ES-I3 (cell line): ENCODE results near the gene FFAR1.

Experiments used
- H3K36me3 ChIP-seq: 2 replicates; pipeline ENCODE4 v1.6.1; 2013; ENCODE audit warnings: mild to moderate bottlenecking, low read length, control low read depth, moderate library complexity; ENCODE audit not compliant: insufficient read depth
- H3K4me1 ChIP-seq: 2 replicates; pipeline ENCODE4 v1.6.1; 2013; ENCODE audit warnings: mild to moderate bottlenecking, control low read depth, low read length; ENCODE audit not compliant: insufficient read depth
- H3K9ac ChIP-seq: 2 replicates; pipeline ENCODE4 v1.6.1; 2013; ENCODE audit warnings: low read depth, mild to moderate bottlenecking, low read length, moderate library complexity
- H3K9me3 ChIP-seq: 2 replicates; pipeline ENCODE4 v1.6.1; 2013; ENCODE audit warnings: mild to moderate bottlenecking, low read length, moderate library complexity; ENCODE audit not compliant: control insufficient read depth, insufficient read depth

Gene FFAR1

DNA sequence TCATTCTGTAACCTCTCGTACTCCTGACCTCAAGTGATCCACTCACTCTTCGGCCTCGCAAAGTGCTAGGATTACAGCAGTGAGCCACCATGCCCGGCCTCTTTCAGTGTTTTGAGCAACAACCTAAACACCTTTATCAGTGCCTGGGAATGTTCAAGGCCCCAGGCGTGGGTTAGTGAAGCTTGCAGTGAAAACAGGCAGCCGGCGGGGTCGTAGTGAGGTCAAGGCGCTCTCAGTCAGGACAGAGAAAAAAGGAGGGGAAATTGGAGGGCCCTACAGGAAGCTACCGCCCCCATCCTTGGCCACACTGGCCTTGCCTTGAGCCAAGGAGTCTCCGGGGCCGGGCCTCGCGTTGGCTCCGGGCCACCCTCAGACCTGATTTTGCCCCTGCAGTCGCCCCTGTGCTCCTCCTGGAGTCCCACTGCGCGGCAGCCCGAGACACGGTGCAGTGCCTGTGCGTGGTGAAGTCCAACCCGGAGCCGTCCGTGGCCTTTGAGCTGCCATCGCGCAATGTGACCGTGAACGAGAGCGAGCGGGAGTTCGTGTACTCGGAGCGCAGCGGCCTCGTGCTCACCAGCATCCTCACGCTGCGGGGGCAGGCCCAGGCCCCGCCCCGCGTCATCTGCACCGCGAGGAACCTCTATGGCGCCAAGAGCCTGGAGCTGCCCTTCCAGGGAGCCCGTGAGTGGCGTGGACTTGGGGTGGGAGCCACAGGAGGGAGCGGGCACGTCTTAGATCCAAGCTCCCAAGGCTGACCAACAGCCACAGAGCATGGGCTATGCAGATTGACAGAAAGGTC lies 38.0 kb upstream of the FFAR1 start:
- peaks cover 12% of the 10 kb centered on the region; the same call in 1 of the 2 replicates for H3K4me1 ChIP-seq
- no peaks in the 10 kb centered on the region for H3K9me3 ChIP-seq
- H3K36me3 ChIP-seq = no peaks in the 10 kb centered on the region
- H3K9ac ChIP-seq = no peak overlapping the region

GRCh38 chr19:35310331-35310730 lies 37.4 kb upstream of the FFAR1 start:
- H3K4me1 ChIP-seq = peaks cover 12% of the 10 kb centered on the region; the same call in 1 of the 2 replicates
- H3K9ac ChIP-seq = no peak overlapping the region
- H3K36me3 ChIP-seq = no peaks in the 10 kb centered on the region
- no peaks in the 10 kb centered on the region for H3K9me3 ChIP-seq

DNA sequence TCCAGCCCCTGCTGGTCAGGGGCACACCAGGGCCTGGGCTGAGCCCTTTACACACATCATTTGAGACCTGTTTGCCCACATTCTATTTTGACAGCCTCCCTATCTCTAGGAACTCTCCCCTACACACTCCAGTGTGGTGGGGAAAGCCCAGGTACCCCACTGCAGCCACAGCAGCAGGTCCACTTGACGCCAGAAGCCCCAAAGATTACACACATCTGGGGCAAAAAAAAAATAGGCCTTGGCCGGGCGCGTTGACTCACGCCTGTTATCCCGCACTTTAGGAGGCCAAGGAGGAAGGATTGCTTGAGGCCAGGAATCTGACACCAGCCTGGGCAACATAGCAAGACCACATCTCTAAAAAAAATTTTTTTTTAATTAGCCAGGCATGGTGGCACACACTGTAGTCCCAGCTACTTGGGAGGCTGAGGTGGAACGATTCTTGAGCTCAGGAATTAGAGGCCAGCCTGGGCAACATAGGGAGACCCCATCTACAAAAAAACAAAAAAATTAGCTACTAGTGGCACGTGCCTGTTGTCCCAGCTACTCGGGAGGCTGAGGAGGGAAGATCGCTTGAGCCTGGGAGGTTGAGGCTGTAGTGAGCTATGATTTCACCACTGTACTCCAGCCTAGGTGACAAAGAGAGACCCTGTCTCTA lies 36.8 kb upstream of the FFAR1 start:
- Histone ChIP-seq H3K9ac (no peak overlapping the region), H3K9me3 (no peaks in the 10 kb centered on the region), H3K36me3 (no peaks in the 10 kb centered on the region), H3K4me1 (peaks cover 12% of the 10 kb centered on the region; the same call in 1 of the 2 replicates)

DNA sequence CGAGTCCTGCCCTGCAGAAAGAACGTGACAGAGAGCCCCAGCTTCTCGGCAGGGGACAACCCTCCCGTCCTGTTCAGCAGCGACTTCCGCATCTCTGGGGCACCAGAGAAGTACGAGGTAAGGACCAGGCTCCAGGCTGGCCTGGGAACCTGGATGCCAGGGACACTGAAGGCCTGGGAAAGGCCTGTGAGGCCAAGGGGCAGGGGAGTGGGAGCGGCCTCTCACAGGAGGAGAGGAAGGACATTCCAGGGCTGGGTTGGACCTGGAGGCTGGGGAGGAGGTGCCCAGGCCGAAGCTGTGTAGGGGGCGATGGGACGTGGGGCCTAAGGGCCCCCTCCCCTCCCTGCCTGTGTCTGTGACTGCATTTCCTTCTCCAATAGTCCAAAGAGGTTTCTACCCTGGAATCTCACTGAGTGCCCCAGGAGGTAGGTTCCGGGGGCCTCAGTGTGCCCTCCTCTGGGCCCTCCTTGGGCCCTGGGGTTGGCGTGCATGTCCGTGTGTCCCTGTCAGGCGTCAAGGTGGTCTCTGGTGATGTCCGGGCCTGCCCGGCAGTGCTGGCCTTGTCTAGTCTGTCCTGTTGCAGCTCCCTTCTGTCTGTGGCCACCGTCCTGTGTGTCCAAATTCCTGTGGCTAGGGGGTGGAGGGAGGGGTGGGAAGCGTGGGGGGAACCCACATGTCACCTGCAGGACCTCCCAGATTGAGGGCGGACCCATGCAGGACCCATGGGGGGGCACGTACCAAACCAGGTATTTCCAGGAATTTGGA lies 35.6 kb upstream of the FFAR1 start:
- H3K9me3 ChIP-seq = no peaks in the 10 kb centered on the region
- no peaks in the 10 kb centered on the region for H3K36me3 ChIP-seq
- peaks cover 9% of the 10 kb centered on the region; the same call in 1 of the 2 replicates for H3K4me1 ChIP-seq
- H3K9ac ChIP-seq = no peak overlapping the region

DNA sequence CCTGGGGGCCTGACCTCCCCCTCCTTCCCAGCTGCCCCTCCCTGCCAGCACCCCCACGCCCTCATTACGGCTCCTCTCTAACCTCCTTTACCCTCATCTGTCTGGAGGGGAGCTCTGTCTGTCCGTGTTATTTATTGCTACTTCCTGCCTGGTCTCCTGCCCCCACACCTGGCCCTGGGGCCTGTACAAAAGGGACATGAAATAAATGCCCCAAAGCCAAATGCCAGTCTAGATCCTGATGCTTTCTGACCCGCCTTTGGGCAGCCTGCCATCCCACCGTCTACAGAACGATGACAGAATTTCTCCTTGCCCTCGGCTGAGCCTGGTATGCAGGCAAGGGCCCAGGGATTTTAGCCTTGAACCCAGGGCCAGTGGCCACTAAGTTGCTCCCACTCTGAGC lies 34.1 kb upstream of the FFAR1 start:
- Histone ChIP-seq H3K36me3 (no peaks in the 10 kb centered on the region), H3K4me1 (peaks cover 6% of the 10 kb centered on the region; the same call in 1 of the 2 replicates), H3K9me3 (no peaks in the 10 kb centered on the region), H3K9ac (no peak overlapping the region)

DNA sequence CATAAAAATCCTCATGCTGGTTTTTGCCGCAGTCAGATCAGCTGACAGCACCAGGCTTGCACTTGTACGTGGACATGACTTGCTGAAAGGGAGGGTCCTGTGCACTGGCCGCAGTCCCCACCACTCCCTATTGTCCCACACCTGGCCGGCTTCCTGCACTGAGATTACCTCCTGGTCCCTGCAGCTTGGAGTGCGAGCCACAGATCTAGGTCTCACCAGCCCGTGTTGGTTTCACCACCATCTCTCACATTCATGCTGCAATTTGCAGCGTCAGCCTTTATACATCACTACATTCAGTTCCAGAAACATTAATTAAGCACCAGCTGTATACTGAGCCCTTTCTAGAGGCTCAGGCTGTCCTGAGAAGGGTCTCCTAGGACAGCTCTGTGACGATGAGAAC lies 33.7 kb upstream of the FFAR1 start:
- H3K36me3 ChIP-seq = no peaks in the 10 kb centered on the region
- H3K4me1 ChIP-seq = peaks cover 6% of the 10 kb centered on the region; the same call in 1 of the 2 replicates
- H3K9me3 ChIP-seq = no peaks in the 10 kb centered on the region
- no peak overlapping the region for H3K9ac ChIP-seq

DNA sequence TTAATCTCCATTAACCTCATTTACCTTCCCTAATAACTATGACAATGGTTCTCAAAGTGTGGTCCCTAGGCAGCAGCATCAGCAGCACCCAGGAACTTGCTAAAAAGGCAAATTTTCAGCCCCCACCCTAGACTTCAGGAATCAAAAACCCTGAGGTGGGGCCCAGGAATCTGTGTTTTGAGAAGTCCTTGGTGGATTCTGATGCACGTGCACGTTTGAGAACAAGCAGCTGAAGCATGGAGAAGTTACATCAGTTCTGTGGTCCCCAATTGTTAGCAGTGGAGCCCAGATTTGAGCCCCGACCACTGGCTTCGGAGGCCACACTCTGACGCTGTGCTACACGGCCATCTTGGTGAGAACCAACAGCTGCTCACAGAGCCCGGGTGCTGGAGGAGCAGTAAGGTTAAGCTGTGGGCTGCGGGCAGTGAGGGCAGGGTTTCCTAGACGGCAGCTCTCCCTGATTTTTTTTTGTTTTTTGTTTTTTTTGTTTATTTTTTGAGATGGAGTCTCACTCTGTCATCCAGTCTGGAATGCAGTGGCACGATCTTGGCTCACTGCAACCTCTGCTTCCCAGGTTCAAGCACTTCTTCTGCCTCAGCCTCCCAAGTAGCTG lies 32.7 kb upstream of the FFAR1 start:
- H3K9me3 ChIP-seq = no peaks in the 10 kb centered on the region
- peaks cover 6% of the 10 kb centered on the region; the same call in 1 of the 2 replicates for H3K4me1 ChIP-seq
- no peaks in the 10 kb centered on the region for H3K36me3 ChIP-seq
- no peak overlapping the region for H3K9ac ChIP-seq

DNA sequence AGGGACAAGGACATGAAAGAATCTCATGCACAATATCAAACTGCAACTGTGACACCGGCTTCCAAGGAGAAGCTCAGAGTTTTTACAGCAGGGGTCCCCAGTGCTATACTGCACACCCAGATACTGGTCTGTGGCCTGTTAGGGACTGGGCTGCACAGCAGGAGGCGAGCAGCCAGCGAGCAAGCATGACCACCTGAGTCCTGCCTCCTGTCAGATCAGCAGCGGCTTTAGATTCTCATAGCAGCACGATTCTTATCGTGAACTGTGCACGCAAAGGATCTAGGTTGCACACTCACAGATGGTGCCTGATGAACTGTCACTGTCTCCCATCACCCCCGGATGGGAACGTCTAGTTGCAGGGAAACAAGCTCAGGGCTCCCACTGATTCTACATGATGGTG lies 31.8 kb upstream of the FFAR1 start:
- Histone ChIP-seq H3K36me3 (no peaks in the 10 kb centered on the region), H3K4me1 (peaks cover 6% of the 10 kb centered on the region; the same call in 1 of the 2 replicates), H3K9me3 (no peaks in the 10 kb centered on the region), H3K9ac (no peak overlapping the region)

GRCh38 chr19:35316560-35316959 lies 31.1 kb upstream of the FFAR1 start:
- peaks cover 6% of the 10 kb centered on the region; the same call in 1 of the 2 replicates for H3K4me1 ChIP-seq
- no peaks in the 10 kb centered on the region for H3K36me3 ChIP-seq
- H3K9ac ChIP-seq = no peak overlapping the region

DNA sequence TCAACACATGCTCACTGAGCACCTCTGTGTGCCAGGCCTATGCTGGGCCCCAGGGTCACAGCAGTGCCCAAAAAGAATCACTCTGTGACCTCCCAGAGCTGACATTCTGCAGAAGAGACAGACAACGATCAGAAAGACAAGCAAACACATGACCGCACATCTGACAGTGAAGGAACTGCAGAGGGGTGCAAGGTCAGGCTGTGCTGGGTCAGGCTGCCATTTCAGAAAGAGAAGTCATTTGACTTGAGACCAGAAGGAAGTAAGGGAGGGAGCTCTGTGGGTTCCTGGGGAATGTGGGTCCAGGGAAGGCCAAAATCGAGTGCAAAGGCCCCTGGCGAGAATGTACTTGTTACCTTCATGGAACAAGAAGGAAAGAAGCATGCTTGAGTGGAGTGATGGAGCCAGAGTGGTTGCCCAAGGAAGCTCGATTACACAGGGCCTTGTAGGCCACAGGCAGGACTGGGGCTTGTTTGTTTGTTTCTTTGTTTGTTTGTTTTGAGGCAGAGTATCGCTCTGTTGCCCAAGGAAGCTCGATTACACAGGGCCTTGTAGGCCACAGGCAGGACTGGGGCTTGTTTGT lies 30.1 kb upstream of the FFAR1 start:
- no peaks in the 10 kb centered on the region; the same call in 1 of the 2 replicates for H3K4me1 ChIP-seq
- no peaks in the 10 kb centered on the region for H3K36me3 ChIP-seq
- no peaks in the 10 kb centered on the region for H3K9me3 ChIP-seq
- H3K9ac ChIP-seq = no peak overlapping the region

More at GRCh38 chr19:35316560-35316959, 31.1 kb upstream of the FFAR1 start:
- H3K9me3 ChIP-seq = no peaks in the 10 kb centered on the region

GRCh38 chr19:35318679-35319448 lies 28.8 kb upstream of the FFAR1 start:
- H3K9me3 ChIP-seq = no peaks in the 10 kb centered on the region
- no peaks in the 10 kb centered on the region for H3K36me3 ChIP-seq
- H3K4me1 ChIP-seq = no peaks in the 10 kb centered on the region; the same call in 1 of the 2 replicates
- no peak overlapping the region for H3K9ac ChIP-seq

DNA sequence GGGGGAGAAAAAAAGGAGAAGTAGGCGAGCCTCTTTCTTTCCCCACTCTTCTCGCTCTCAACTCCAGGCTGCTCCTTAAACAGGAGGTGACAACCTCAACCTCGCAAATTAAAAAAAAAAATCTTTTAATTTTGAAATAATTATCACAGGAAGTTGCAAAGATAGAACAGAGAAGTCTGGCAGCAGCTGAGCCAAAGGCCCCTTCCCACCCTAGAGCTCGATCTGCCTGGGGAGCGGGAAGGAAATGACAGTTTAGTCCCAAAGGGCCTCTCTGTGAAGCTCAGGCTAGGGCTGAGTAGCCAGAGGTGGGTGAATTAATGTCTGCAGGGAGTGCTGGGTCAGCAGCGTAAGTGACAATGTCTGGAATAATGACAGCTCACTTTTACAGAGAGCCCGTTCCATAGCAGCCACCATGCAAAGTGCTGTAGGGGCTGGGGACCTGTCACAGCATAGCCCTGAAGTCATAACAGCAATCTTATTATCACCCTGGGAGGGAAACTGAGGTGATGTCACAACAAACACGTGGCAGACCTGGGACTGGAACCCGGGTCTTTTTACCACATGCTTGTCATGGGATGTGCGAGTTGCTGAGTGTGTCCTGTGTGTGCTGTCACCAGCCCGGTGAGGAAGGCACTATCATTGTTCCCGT lies 27.5 kb upstream of the FFAR1 start:
- Histone ChIP-seq H3K36me3 (no peaks in the 10 kb centered on the region), H3K9ac (no peak overlapping the region), H3K4me1 (no peaks in the 10 kb centered on the region; the same call in 1 of the 2 replicates), H3K9me3 (no peaks in the 10 kb centered on the region)

- H3K36me3 ChIP-seq = no peaks in the 10 kb centered on the region
- H3K9me3 ChIP-seq = no peaks in the 10 kb centered on the region
- H3K4me1 ChIP-seq = no peaks in the 10 kb centered on the region; the same call in 1 of the 2 replicates
- no peak overlapping the region for H3K9ac ChIP-seq
Observed at GRCh38 chr19:35321291-35321690, 26.4 kb upstream of the FFAR1 start.
